ENCODE results near the gene ANKRD27. TPM values are rescaled to one million over a fixed set of nuclear protein-coding genes. Genes with fewer than 3 reads are reported as not detected.
"Not testable (repeated sequence)": the region's sequence is repeated elsewhere in the genome, so short reads cannot be mapped to it uniquely, and the experiment has no call there.

The ANKRD27 gene
- total RNA-seq, 2 donors from 2014 or later: 47.3 to 55.6 TPM

DNA sequence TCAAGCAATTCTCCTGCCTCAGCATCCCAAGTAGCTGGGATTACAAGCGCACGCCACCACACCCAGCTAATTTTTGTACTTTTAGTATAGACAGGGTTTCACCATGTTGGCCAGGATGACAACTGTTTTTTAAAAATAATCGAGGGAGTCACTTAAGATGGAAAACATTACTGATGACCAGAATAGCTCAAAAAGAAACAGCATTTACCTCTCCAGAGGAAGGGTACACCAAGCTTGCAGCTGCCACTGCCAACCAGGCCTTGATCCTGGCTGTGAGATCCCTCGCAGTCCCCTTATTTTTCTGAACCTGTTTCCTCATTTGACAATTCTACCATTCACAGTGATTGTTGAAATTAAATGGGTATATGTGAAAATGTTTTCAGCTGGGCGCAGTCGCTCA, 79.5 kb downstream of the ANKRD27 start:
- peaks cover 6 to 11% of the 10 kb centered on the region in 2 donors for H3K4me1 Mint-ChIP-seq (ENCODE audit: low read depth in 2 of 2)
- H3K36me3 Mint-ChIP-seq: peaks cover 26% of the 10 kb centered on the region
- no peaks in the 10 kb centered on the region for H3K27me3 Mint-ChIP-seq
- DNase-seq (ENCODE audit: low spot score) (no peak), ATAC-seq (no peak)
- no peak overlapping the region for H3K27ac Mint-ChIP-seq
- no peak overlapping the region for H3K4me3 Mint-ChIP-seq
- no peaks in the 10 kb centered on the region for H3K9me3 Mint-ChIP-seq

- Mint-ChIP-seq H3K4me1 (ENCODE audit: low read depth in 2 of 2) (peaks cover 0 to 6% of the 10 kb centered on the region in 2 donors), H3K27me3 (no peaks in the 10 kb centered on the region), H3K27ac (no peak overlapping the region), H3K9me3 (no peaks in the 10 kb centered on the region), H3K4me3 (no peak overlapping the region), H3K36me3 (peaks cover 23% of the 10 kb centered on the region)
- DNase-seq (ENCODE audit: low spot score): no peak
- ATAC-seq: no peak
These were observed 81.0 kb downstream of the ANKRD27 start for GRCh38 chr19:32594021-32594420.

DNA sequence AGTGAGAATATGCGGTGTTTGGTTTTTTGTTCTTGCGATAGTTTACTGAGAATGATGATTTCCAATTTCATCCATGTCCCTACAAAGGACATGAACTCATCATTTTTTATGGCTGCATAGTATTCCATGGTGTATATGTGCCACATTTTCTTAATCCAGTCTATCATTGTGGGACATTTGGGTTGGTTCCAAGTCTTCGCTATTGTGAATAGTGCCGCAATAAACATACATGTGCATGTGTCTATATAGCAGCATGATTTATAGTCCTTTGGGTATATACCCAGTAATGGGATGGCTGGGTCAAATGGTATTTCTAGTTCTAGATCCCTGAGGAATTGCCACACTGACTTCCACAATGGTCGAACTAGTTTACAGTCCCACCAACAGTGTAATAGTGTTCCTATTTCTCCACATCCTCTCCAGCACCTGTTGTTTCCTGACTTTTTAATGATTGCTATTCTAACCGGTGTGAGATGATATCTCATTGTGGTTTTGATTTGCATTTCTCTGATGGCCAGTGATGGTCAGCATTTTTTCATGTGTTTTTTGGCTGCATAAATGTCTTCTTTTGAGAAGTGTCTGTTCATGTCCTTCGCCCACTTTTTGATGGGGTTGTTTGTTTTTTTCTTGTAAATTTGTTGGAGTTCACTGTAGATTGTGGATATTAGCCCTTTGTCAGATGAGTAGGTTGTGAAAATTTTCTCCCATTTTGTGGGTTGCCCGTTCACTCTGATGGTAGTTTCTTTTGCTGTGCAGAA, 87.1 kb downstream of the ANKRD27 start:
- not testable (repeated sequence) for H3K27ac Mint-ChIP-seq; H3K4me3 Mint-ChIP-seq; ATAC-seq; H3K9me3 Mint-ChIP-seq; H3K27me3 Mint-ChIP-seq; DNase-seq (ENCODE audit: low spot score)
- Mint-ChIP-seq H3K36me3 (peaks cover 49% of the 10 kb centered on the region), H3K4me1 (ENCODE audit: low read depth in 2 of 2) (peaks cover 17 to 18% of the 10 kb centered on the region in 2 donors)

- no peak for ATAC-seq
- Mint-ChIP-seq H3K4me1 (ENCODE audit: low read depth in 2 of 2) (peaks cover 20 to 22% of the 10 kb centered on the region in 2 donors), H3K9me3 (no peaks in the 10 kb centered on the region), H3K36me3 (peaks cover 19% of the 10 kb centered on the region), H3K4me3 (peak overlapping the region; percentile 96), H3K27me3 (peaks cover 0 to 5% of the 10 kb centered on the region in 2 donors), H3K27ac (no peak overlapping the region)
- no peak for DNase-seq (ENCODE audit: low spot score)
These were observed 93.2 kb downstream of the ANKRD27 start for GRCh38 chr19:32581705-32582179.

GRCh38 chr19:32580901-32581704, 93.9 kb downstream of the ANKRD27 start, which contains the start of gene PDCD5:
Gene PDCD5 (plus strand): TSS chr19:32581190. CDS start chr19:32581262, 72 bp downstream.
- peaks cover 13 to 16% of the 10 kb centered on the region in 2 donors for H3K4me1 Mint-ChIP-seq (ENCODE audit: low read depth in 2 of 2)
- ATAC-seq (peak; percentile 98 to 99), DNase-seq (ENCODE audit: low spot score) (peak; percentile 95)
- peak within 1 kb of the TSS; percentile 96 for H3K4me3 Mint-ChIP-seq
- no peaks in the 10 kb centered on the region for H3K9me3 Mint-ChIP-seq
- peak within 1 kb of the TSS; percentile 38 to 81 for H3K27ac Mint-ChIP-seq
- H3K36me3 Mint-ChIP-seq: peaks cover 14% of the 10 kb centered on the region
- peaks cover 3 to 5% of the 10 kb centered on the region in 2 donors for H3K27me3 Mint-ChIP-seq

GRCh38 chr19:32580353-32580900, 94.6 kb downstream of the ANKRD27 start:
- H3K4me1 Mint-ChIP-seq (ENCODE audit: low read depth in 2 of 2): peaks cover 8 to 13% of the 10 kb centered on the region in 2 donors
- H3K4me3 Mint-ChIP-seq: peak overlapping the region; percentile 96
- no peak for DNase-seq (ENCODE audit: low spot score)
- H3K9me3 Mint-ChIP-seq: no peaks in the 10 kb centered on the region
- peak; percentile 2 to 7 for ATAC-seq
- H3K36me3 Mint-ChIP-seq: peaks cover 9% of the 10 kb centered on the region
- H3K27me3 Mint-ChIP-seq: peaks cover 7% of the 10 kb centered on the region in 2 donors
- H3K27ac Mint-ChIP-seq: peak overlapping the region; percentile 38 to 81

DNA sequence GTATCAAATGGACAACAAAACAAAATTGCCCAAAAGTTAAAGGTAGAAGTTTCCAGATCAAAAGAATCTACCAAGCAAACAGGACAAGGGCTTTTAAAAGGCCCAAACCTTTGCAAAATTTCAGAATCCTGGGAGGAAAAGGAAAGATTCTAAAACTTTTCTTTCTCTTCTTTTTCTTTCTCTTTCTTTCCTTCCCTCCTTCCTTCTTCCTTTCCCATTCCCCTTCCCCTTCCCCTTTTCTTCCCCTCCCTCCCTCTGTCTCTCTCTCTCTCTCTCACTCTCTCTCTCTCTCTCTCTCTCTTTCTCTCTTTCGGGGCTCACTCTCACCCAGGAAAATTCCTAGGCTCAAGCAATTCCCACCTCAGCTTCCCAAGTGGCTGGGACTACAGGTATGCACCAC, 98.2 kb downstream of the ANKRD27 start:
- no peaks in the 10 kb centered on the region for H3K36me3 Mint-ChIP-seq
- H3K4me3 Mint-ChIP-seq: no peak overlapping the region
- no peak overlapping the region for H3K27ac Mint-ChIP-seq
- H3K4me1 Mint-ChIP-seq (ENCODE audit: low read depth in 2 of 2): peaks cover 10 to 12% of the 10 kb centered on the region in 2 donors
- peaks cover 7% of the 10 kb centered on the region in 2 donors for H3K27me3 Mint-ChIP-seq
- H3K9me3 Mint-ChIP-seq: no peaks in the 10 kb centered on the region
- no peak for ATAC-seq
- no peak for DNase-seq (ENCODE audit: low spot score)

DNA sequence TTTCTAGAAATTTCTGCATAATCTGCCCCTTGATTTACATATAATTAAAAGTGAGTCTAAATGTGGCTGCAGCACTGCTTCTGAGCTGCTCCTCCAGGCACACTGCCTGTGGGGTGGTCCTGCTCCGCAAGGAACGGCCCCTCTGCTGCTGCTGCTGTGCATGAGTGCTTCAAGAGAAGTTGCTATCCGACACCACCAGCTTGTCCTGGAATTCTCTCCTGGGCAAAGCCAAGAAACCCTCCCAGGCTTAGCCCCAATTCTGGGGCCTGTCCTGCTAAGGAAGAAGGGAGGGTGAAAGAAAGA, 101.5 kb downstream of the ANKRD27 start:
- peaks cover 11 to 13% of the 10 kb centered on the region in 2 donors for H3K4me1 Mint-ChIP-seq (ENCODE audit: low read depth in 2 of 2)
- no peak overlapping the region for H3K4me3 Mint-ChIP-seq
- H3K36me3 Mint-ChIP-seq: no peaks in the 10 kb centered on the region
- H3K27ac Mint-ChIP-seq: no peak overlapping the region
- ATAC-seq: no peak
- no peak for DNase-seq (ENCODE audit: low spot score)
- peaks cover 14 to 15% of the 10 kb centered on the region in 2 donors for H3K27me3 Mint-ChIP-seq
- H3K9me3 Mint-ChIP-seq: no peaks in the 10 kb centered on the region

GRCh38 chr19:32572700-32573491, 102.1 kb downstream of the ANKRD27 start:
- peak overlapping the region in 1 of 2 donors; percentile 34 for H3K27ac Mint-ChIP-seq
- not testable (repeated sequence) for H3K36me3 Mint-ChIP-seq; H3K9me3 Mint-ChIP-seq; ATAC-seq; DNase-seq (ENCODE audit: low spot score)
- H3K4me3 Mint-ChIP-seq: peak overlapping the region; percentile 85
- peaks cover 11 to 13% of the 10 kb centered on the region in 2 donors for H3K4me1 Mint-ChIP-seq (ENCODE audit: low read depth in 2 of 2)
- peaks cover 14 to 15% of the 10 kb centered on the region in 2 donors for H3K27me3 Mint-ChIP-seq

- Mint-ChIP-seq H3K4me1 (ENCODE audit: low read depth in 2 of 2) (peaks cover 11 to 13% of the 10 kb centered on the region in 2 donors), H3K27me3 (peaks cover 9 to 15% of the 10 kb centered on the region in 2 donors)
- H3K27ac Mint-ChIP-seq; H3K4me3 Mint-ChIP-seq; ATAC-seq; H3K9me3 Mint-ChIP-seq; DNase-seq (ENCODE audit: low spot score); H3K36me3 Mint-ChIP-seq: not testable (repeated sequence)
These were observed 103.4 kb downstream of the ANKRD27 start for GRCh38 chr19:32571471-32572075.

DNA sequence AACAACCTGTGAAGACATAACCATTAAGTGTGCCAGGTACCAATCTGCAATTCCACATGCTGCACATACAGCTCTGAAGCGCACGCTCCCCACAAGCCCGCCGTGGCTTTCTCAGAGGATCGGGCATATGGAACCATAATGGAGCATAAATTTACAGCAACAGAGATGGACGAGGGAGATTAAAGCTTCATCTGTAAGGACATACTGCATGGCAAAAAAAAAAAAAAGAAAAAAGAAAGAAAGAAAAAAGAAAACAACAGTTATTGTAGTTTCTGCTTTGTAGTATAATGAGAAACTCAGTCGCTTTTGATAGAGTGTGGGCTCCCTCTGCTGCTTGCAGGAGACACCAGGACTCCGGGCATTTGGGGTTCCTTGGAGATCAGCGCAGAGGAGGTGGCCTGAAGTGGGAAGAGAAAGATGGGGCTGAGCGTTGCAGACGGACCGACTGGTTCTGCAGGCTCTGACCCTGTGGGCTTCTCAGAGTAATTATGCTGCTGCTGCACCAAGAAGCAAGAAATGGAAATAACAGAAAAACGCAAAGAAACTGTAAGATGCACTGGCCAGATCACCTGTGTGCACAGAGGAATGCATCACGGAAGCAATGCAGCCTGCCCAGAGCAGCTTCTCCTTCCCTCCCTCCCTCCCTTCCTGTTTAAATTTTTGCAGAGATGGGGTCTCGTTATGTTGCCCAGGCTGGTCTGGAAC, 104.7 kb downstream of the ANKRD27 start:
- DNase-seq (ENCODE audit: low spot score) (no peak), ATAC-seq (peak; percentile 56 to 63)
- Mint-ChIP-seq H3K9me3 (no peaks in the 10 kb centered on the region), H3K36me3 (no peaks in the 10 kb centered on the region), H3K27me3 (peaks cover 7% of the 10 kb centered on the region in 2 donors), H3K4me3 (no peak overlapping the region), H3K4me1 (ENCODE audit: low read depth in 2 of 2) (peaks cover 11 to 13% of the 10 kb centered on the region in 2 donors), H3K27ac (no peak overlapping the region)

GRCh38 chr19:32567486-32567885, 107.5 kb downstream of the ANKRD27 start:
- no peak for ATAC-seq
- H3K4me3 Mint-ChIP-seq: no peak overlapping the region
- no peaks in the 10 kb centered on the region for H3K9me3 Mint-ChIP-seq
- H3K36me3 Mint-ChIP-seq: no peaks in the 10 kb centered on the region
- no peak overlapping the region for H3K27ac Mint-ChIP-seq
- DNase-seq (ENCODE audit: low spot score): no peak
- peaks cover 7% of the 10 kb centered on the region in 2 donors for H3K27me3 Mint-ChIP-seq
- H3K4me1 Mint-ChIP-seq (ENCODE audit: low read depth in 2 of 2): peaks cover 7% of the 10 kb centered on the region in 2 donors
